Pulmonary artery endothelial cell (primary cell): Measurements from ENCODE around the gene CELF5. TPM values are rescaled to one million over a fixed set of nuclear protein-coding genes. Genes with fewer than 3 reads are reported as not detected.
"Not testable (repeated sequence)": the region's sequence is repeated elsewhere in the genome, so short reads cannot be mapped to it uniquely, and the experiment has no call there.

Experiments
- DNase-seq: peaks from one replicate; pipeline ENCODE4 v3.0.0-alpha.2; 2011; ENCODE audit warnings: low read depth, low spot score
- total RNA-seq: library from RNA; depleted of rRNA; stranded (reverse); fragments of >200 nt; gene quantifications from 2 replicates; pipeline ENCODE4 v1.2.3, GENCODE V29; 2014

Gene CELF5
- total RNA-seq, 1 donor from 2014 or later, result not detected

DNA sequence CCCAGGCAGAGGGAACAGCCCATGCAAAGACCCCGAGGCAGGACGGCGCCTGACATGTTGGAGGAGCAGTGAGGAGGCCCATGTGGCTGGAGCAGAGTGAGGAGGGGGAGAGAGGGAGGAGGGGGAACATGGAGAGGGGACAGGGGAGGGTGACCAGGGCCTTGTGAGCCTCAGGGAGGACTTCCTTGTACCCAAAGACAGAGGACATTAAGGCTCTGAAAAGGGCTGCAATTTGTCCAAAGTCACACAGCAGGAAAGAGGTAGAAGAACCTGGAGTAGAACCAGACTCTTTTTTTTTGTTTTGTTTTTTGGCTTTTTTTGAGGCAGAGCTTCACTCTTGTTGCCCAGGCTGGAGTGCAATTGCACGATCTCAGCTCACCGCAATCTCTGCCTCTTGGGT, 67.2 kb downstream of the CELF5 start:
- DNase-seq, result no peak

DNA sequence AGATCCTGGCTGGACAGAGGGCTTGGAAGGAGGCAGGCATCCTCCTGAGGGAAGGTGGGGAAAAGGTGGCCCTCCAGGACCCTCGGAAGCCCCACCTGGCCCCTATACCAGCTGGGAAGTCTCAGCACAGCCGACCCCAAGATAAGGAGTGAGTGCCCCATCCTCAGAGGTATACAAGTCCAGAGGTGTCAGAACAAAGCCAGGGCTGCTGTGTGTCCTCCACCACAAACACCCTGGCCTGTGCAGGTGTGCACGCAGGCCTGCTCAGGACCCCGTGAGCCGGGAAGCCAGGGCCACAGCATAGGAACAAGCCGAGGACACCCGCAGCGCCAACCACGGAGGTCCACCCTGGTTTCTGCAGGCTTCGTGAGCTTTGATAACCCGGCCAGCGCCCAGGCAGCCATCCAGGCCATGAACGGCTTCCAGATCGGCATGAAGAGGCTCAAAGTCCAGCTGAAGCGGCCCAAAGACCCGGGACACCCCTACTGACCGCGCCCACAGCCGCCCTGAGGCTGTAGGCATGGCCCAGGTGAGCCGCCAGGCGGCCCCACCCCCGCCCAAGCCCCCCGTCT, 68.6 kb downstream of the CELF5 start:
- DNase-seq, result no peak

DNA sequence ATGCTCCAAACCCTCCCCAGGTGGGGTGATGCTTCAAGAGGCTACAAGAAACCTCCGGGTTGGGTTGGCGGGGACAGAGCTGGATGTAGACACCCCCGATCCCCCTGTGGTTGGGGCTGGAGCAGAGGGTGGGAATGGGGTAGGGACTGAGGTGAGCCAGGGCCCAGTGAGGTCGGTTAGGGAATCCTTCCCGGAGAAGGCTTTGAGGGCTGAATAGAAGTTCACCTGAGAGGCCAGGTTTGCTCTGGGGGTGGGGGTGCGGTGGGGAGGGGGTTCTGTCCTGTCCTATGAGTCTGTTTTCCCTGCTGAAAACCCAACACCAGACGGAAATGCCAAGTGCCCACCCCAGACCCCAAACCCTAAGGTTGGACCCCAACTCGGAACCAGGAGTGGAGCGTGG, 69.1 kb downstream of the CELF5 start:
- DNase-seq, result no peak

DNA sequence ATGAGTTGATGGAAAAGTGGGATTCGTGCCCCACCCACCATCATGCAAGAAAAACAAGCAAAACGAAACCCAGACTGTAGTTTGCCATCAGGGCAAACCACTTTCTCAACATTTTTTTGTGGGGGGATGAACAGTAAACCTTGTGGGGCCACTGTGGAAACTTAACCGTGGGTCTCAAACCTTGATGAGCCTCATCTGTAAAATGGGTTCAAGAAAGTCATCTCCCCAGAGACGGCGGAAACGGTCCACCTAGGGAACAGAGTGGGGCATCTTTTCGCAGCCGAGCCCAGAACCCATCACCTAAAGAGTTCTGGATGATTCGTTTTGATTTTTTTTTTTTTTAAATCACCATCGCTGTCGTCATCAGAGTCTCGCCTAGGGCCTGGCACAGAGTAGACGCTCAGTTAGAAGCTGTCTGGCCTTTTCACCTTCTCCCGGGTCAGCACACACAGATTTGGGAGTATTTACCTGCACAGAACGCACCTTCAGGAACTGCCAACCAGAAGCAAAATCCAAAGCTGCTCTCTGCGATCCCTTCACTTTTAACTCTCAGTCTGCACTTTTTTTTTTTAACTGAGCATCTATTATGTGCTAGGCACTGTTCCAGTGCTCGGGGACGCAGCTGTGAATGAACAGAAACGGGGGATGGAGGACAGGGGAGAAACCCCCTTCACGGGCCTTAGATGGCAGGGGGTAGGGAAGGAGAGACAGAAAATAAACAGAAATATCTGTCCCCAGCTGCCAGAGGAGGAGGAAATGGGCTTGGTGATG, 69.8 kb downstream of the CELF5 start:
- no peak for DNase-seq

DNA sequence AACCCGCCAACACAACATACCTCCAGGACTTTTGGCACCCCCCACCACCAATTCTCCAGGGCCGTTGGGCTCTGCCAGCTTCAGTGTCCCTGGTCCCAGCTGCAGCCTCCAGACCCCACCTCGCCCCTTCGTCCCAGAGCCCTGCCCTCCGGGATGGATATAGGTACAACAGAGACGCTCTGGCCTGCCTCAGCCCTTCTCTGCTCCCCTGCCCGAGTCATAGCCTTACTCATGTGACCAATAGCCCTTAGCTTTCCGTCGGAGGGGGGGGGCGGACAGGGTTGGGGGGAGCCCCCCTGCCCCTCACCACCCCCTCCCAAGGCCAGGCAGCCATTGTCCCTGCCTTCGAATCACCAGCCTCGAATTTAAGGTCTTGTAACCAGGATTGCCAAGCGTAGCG, 71.1 kb downstream of the CELF5 start:
- DNase-seq, result no peak

DNA sequence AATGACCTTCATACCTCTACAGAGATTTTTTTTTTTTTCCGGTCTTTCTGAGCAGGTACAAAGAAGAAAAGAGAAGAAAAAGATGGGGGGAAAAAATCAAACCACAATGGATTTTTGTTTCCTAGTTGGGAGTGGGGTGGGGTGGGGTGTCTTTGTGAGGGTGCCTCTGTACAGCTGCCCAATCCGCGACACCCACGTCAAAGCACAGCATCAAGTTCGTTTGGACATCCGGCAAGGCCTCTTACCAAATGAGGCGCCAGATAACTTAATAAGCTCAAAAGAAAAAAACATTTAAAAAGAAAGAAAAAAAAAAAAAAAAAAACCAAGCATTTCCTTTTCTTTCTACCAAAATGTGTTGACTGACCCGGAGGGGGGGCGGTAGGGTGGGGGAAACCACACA, 71.6 kb downstream of the CELF5 start:
- DNase-seq, result no peak

DNA sequence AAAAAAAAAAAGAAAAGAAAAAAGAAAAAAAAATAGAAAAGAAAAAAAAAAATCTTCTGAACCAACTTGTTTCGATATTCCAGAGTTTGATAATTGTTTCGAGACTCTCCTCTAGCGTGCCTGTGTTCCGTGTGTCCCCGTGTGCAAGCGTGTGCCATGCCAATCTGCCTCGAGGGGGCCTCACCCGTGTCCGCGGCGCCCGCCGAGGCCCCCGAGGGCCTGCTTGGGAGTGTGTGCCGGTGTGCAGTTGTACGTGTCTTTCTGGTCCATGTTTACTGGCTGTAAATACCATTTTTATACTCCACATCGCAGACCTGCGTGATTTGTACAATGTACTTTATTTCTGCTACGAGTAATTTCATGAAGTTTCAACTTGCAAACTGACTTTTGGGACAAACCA, 72.0 kb downstream of the CELF5 start:
- DNase-seq, result no peak

DNA sequence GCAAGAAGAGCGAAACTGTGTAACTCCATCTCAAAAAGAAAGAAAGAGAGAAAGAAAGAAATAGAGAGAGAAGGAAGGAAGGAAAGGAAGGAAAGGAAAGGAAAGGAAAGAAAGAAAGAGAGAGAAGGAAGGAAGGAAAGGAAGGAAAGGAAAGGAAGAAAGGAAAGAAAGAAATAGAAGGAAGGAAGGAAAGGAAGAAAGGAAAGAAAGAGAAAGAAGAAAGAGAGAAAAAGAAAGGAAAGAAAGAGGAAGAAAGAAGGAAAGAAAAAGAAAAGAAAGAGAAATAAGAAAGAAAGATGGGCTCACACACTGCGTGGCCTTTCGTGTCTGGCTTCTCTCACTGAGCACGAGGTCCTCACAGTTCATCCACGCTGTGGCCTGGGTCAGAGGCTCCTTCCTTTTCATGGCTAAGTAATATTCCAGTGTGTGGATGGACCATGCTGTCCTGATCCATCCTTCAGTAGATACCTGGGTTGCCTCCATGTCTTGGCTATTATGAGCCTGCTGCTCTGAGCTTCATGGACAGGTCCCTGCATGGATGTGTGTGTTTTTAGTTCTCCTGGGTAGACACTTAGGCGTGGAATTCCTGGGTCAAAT, 74.5 kb downstream of the CELF5 start:
- DNase-seq, result no peak

DNA sequence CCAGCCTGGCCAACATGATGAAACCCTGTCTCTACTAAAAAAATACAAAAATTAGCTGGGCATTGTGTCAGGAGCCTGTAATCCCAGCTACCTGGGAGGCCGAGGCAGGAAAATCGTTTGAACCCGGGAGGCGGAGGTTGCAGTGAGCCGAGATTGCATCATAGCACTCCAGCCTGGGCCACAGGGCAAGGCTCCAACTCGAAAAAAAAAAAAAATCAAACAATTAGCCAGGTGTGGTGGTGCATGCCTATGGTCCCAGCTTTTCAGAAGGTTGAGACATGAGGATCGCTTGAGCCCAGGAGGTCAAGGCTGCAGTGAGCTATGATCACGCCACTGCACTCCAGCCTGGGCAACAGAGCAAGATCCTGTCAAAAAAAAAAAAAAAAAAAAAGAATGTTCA, 76.1 kb downstream of the CELF5 start:
- not testable (repeated sequence) for DNase-seq

DNA sequence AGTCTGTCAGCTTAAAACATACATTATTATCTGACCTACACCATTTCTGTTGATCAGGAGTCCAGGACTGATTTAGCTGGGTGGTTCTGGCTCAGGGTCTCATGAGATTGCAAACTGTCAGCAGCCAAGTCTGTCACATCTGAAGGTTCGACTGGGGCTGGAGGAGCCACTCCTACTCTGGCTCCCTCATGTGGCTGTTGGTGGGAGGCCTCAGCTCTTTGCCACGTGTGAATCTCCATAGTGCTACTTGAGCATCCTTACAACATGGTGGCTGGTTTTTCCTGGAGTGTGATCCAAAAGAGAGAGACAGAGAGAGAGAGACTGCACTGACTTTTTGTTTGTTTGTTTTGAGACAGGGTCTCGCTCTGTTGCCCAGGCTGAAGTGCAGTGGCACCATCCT, 78.3 kb downstream of the CELF5 start:
- DNase-seq, result no peak

DNA sequence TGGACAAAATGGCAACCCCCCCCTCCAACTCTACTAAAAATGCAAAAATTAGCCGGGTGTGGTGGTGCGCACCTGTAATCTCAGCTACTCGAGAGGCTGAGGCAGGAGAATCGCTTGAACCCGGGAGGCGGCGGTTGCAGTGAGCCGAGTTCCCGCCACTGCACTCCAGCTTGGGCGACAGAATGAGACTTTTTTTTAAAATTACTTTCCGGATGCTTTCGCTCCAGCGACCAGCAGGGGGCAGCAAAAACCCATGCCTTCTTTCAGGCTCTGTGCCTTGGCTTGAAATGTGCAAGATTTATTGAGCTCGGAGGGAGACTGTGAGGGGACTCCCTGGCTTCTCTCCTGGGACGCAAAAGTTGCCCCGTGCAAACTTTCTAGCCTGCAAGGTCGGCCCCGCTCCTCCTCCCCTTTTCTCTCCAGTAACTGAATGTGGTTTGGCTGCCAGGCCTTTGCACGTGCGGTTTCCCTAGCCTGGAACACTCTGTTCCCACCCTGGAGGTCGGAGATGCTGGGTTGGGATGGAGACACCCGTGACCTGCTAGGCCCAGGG, 80.5 kb downstream of the CELF5 start:
- DNase-seq, result no peak

DNA sequence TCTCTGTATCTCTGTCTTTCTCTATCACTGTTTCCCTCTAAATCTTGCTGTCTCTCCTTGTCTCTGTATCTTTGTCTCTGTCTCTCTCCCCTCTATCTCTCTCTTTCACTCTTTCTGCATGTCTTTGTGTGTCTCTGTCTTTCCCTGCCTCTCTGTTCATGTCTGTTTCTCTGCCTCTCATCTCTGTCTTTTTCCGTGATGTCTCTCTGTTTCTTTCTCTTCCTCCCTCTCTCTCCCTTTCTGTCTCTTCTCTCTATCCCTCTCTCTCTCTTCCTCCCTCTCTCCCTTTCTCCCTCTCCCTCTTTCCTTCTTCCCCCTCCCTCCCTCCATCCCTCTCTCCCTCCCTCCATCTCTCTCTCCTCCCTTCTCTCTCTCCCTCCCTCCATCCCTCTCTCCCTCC, 85.3 kb downstream of the CELF5 start:
- DNase-seq, result no peak

DNA sequence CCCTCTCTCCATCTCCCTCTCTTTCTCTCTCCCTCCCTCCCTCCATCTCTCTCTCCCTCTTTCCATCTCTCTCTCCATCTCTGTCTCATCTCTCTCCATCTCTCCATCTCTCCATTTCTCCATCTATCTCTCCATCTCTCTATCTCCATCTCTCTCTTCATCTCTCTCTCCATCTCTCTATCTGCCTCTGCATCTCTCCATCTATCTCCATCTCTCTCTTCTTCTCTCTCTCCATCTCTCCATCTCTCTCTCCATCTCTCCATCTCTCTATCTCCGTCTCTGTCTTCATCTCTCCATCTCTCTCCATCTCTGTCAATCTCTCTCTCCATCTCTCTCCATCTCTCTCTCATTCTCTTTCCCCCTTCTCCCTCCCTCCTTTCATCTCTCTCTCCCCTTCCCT, 85.8 kb downstream of the CELF5 start:
- no peak for DNase-seq

DNA sequence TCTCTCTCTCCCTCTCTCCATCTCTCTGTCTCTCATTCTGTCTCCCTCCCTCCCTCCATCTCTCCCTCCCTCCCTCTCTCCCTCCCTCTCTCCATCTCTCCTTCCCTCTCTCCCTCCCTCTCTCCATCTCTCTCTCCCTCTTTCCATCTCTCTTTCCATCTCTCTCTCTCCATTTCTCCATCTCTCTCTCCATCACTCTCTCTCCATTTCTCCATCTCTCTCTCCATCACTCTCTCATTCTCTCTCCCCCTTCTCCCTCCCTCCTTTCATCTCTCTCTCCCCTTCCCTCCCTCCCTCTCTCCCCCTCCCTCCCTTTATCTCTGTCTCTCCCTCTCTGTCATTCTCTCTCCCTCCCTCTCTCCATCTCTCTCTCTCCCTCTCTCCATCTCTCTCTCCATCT, 86.2 kb downstream of the CELF5 start:
- DNase-seq, result no peak

DNA sequence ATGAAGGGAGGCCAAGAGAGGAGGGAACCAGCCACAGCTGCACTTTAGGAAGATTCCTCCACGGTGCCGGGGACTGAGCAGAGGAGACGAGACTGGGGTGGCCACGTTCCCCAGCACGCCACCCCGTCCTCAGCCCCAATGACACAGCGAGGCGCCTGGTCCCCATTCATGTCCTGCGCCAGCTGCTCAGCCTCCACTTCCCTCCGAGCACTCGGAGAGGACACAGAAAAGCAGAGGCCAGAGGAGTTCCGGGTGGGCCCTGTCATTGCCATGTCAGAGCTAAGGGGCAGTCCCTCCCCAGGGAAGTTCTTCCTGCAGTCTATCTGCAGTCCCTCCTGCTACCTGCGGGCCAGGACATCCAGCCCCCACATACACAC, 88.7 kb downstream of the CELF5 start:
- DNase-seq, result no peak

DNA sequence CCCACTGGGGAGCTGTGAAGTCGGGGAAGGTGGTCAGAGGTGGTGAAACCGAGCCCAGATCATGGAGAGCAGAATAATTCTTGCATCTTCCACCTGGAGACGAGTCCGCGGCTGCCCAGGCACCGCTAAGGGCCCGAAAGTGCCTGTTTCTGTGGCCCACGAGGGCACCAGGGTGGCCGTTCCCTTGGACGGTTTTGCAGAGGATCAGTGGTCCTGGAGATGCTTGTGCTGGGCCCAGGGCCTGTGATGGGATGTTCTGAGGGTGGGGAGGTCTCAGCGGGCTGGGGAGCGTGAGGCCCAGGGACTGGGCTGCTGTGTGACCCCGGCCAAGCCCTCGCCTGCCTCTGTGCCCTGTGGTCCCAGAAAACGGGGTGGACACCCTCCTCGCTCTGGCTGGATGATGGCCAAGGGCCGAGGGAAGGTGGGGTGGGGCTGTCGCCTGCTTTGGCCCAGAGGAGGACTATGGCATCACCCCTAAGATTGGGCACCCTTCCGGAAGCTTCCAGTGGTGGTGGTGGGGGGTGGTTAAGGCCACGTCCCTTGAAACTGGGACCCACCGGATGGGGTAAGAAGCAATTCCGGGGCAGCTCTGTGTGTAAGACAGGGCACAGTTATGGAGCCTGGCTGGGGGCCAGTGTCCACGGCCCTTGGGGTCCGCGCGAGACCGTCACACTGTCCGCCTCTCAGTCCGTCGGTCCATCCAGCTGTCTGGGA, 90.7 kb downstream of the CELF5 start:
- DNase-seq, result no peak

DNA sequence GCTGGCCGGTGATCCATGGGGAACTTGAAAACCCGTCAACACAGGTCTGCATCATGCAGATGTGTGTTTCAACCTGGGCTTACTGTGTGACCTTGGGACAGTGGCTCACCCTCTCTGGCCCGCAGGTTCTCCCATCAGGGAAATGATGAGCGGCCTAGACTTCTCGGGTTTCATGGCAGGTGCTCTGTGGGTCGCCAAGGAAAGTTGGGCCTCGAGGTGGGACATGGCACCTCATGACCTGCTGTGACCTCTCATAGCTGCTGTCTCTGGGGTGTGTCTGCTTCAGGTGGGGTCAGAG, 91.2 kb downstream of the CELF5 start:
- no peak for DNase-seq

DNA sequence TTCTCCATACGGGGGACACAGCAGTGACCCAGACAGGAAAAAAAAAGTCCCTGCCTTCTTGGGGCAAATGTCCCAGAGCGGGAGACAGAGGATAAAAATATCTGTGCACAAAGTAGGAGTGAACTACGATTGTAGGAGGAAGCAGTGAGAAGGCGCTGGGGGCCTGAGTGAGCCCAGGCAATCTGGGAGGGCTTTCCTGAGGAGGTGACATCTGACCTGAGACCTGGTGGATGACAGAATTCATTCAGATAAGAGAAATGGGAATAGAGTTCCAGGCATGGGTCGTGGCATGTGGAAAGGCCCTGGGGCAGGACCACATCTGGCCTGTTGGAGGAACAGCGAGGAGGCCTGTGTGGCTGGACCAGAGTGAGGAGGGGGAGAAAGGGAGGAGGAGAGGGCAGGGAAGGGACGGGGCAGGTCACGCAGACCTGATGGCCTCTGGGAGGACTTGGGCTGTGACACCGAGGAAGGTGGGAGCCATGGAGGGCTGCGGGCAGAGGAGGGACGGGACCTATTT, 91.7 kb downstream of the CELF5 start:
- no peak for DNase-seq

DNA sequence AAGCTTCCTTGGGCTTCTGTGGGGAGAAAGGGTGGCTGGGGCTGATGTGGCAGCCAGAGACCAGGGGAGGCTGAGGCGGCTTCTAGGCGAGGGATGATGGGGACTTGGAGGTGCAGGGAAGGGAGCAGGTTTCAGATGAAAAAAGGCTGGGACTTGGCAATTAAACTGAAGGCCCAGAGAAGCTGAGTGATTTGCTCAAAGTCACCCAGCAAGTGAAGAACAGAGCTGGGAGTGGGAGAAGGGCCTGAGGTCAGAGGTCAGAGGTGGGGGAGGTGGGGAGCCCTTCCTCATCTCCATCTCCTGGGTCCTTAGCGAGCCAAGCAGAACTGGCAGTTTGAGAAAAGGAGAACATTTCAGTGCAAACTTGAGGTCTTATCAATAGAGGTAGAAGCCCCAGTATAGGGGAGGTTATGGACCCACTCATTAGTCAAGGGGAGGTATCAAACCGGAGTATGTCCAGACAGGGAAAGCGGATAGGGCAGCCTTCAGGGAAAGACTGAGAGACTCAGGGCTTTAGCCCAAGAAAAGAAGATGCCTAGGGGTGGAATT, 92.3 kb downstream of the CELF5 start:
- no peak for DNase-seq

DNA sequence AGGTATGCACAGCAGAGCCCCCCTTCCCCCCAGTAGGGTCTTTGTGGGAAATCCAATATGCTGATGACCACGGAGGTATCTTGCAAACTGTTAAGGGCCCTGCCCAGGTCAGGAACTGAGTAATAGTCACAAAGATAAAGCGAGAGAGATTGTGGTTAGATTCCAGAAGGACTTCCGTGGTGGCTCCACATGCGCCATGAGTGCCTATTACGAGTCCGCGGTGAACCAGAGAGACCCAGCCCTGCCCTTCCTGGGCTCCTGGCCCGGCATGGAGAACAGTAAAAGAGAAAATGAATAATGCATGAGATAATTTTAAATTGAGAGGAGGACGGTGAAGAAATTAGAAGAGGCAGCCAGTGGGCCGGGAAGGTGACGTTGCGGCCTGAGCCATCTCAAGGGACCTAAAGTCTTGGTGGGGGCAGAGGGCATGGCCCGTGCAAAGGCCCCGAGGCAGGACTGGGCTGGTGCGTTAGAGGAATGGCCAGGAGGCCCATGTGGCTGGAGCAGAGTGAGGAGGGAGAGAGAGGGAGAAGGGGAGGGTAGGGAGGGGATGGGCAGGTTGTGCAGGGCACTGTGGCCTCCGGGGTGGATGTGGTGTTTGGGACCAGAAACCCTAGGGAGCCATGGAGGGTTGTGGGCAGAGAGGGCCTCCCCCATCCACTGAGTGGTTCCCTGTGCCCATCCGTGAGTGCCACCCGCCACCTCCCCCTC, 95.3 kb downstream of the CELF5 start:
- DNase-seq, result no peak

DNA sequence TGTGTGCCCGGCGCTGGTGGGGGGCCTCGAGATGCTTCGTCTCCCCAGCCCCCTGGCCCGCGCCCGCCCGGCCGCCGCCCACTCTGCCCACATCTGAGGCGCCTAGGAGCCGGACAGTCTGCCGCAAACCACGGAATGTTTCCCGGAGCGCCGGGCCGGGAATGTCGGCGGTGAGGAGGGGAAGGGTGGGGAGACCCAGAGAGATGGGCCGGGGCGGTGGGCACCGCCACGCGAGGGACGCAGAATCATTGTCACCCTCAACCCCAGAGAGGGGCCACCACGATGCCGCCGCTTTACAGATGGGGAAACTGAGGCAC, 95.9 kb downstream of the CELF5 start:
- DNase-seq, result no peak
